HepG2 (cell line): ENCODE measurements around the gene OTOGL. TPM values are rescaled to one million over a fixed set of nuclear protein-coding genes. Genes with fewer than 3 reads are reported as not detected.

Experiments used
- ATAC-seq: fragments of 200-7000 bp; cut with Tn5 transposase; 3 replicates; pipeline ENCODE4 v1.9.1; 2020; ENCODE audit warnings: mild to moderate bottlenecking, moderate library complexity
- BruUV-seq: library from RNA; stranded (reverse); fragments of 400-500 nt; replicated peaks from 2 replicates; lab custom pipeline; 2021; lab: Mats Ljungman, UMichigan
- CTCF ChIA-PET: fragments of 300-600 bp; formaldehyde crosslinking; extraction: SDS; loops from one replicate; lab custom pipeline; 2021; ENCODE audit warnings: low total read pairs, inconsistent platforms, low intra/inter-chr PET ratio; lab: Yijun Ruan, JAX
- POLR2A ChIA-PET: fragments of 350-600 bp; sonication (Branson Sonifier 250); formaldehyde crosslinking; loops from one replicate; lab custom pipeline; 2020; ENCODE audit warnings: antibody characterized with exemption, inconsistent platforms; lab: Yijun Ruan, JAX
- DNase-seq: peaks from one replicate; pipeline ENCODE4 v3.0.0-alpha.2; 2015; ENCODE audit warnings: low spot score
- FAIRE-seq: peaks from 3 replicates; lab custom pipeline; 2011; peaks lifted over from hg19 to GRCh38; lab: Jason Lieb, UNC
- H2AFZ ChIP-seq: one replicate; pipeline ENCODE4 v1.6.1; 2011; ENCODE audit warnings: low read length, inconsistent platforms
- H3K27ac ChIP-seq: fragments of 300-600 bp; 3 replicates; pipeline ENCODE4 v1.8.0; 2011; ENCODE audit warnings: mixed run types, mild to moderate bottlenecking, mixed read lengths, low read length, inconsistent platforms; ENCODE audit not compliant: insufficient read depth; ENCODE audit errors: extremely low read length
- H3K27me3 ChIP-seq, 2 experiments: fragments of 200-600 bp in 1 of 2; 2 replicates in 1 of 2; 3 replicates in 1 of 2; pipeline versions ENCODE4 v1.6.0 to v1.8.0; 2011; ENCODE audit warnings: low read length in 2 of 2, mild to moderate bottlenecking in 2 of 2, moderate library complexity in 2 of 2, inconsistent platforms in 1 of 2; ENCODE audit not compliant: insufficient read depth in 2 of 2, control insufficient read depth in 1 of 2
- H3K36me3 ChIP-seq, 2 experiments: fragments of 200-600 bp in 1 of 2; replicated peaks in 1 of 2; 2 replicates in 1 of 2; 3 replicates in 1 of 2; pipeline versions ENCODE4 v1.5.1 to v1.8.0; 2011; ENCODE audit warnings: low read length in 2 of 2, inconsistent platforms in 1 of 2; ENCODE audit not compliant: insufficient read depth in 2 of 2, control insufficient read depth in 1 of 2
- H3K4me1 ChIP-seq: 2 replicates; pipeline ENCODE4 v1.5.1; 2012; ENCODE audit warnings: low read length, inconsistent platforms; ENCODE audit not compliant: insufficient read depth
- H3K4me2 ChIP-seq: 2 replicates; pipeline ENCODE4 v1.6.0; 2011; ENCODE audit warnings: low read depth, low read length, inconsistent platforms
- H3K4me3 ChIP-seq, 3 experiments: fragments of 200-600 bp in 1 of 3; sonication (generic), shearing (Covaris generic) in 1 of 3; replicated peaks in 1 of 3; 2 replicates each; pipeline ENCODE4 v1.5.1; 2011 to 2016; ENCODE audit warnings: low read length in 3 of 3, inconsistent platforms in 2 of 3, low read depth in 2 of 3, mild to moderate bottlenecking in 2 of 3, control low read depth in 1 of 3, mixed read lengths in 1 of 3; ENCODE audit not compliant: insufficient read depth in 1 of 3
- H3K79me2 ChIP-seq: one replicate; pipeline ENCODE4 v1.6.1; 2011; ENCODE audit warnings: low read length, inconsistent platforms; ENCODE audit not compliant: insufficient read depth
- H3K9ac ChIP-seq: 2 replicates; pipeline ENCODE4 v1.6.0; 2011; ENCODE audit warnings: mild to moderate bottlenecking, low read depth, low read length, inconsistent platforms; ENCODE audit not compliant: insufficient read depth
- H3K9me3 ChIP-seq: 2 replicates; pipeline ENCODE4 v1.5.1; 2012; ENCODE audit warnings: mild to moderate bottlenecking, low read length
- H4K20me1 ChIP-seq: 2 replicates; pipeline ENCODE4 v1.6.0; 2011; ENCODE audit warnings: inconsistent platforms, mild to moderate bottlenecking, low read length, moderate library complexity; ENCODE audit not compliant: insufficient read depth
- CCDC6 ChIP-seq: sonication (generic); formaldehyde crosslinking; IDR thresholded peaks from 2 replicates; pipeline ENCODE4 v1.8.1; 2022; ENCODE audit warnings: mild to moderate bottlenecking, missing genetic modification reagents, moderate library complexity
- DNMT3B ChIP-seq: conservative IDR thresholded peaks from 2 replicates; pipeline ENCODE4 v1.6.1; 2016; ENCODE audit warnings: missing biosample characterization, control low read depth
- ELK4 ChIP-seq: sonication (generic); formaldehyde crosslinking; IDR thresholded peaks from 2 replicates; pipeline ENCODE4 v1.9.0; 2021; ENCODE audit warnings: missing genetic modification reagents, borderline replicate concordance
- PRDM4 ChIP-seq: sonication (generic); formaldehyde crosslinking; IDR thresholded peaks from 2 replicates; pipeline ENCODE4 v1.9.0; 2021; ENCODE audit warnings: missing genetic modification reagents, borderline replicate concordance
- RARA ChIP-seq: IDR thresholded peaks from 2 replicates; pipeline ENCODE4 v1.6.1; 2016; ENCODE audit warnings: missing genetic modification reagents, missing compliant biosample characterization
- SRY ChIP-seq: sonication (generic); formaldehyde crosslinking; IDR thresholded peaks from 2 replicates; pipeline ENCODE4 v1.8.0; 2022; ENCODE audit warnings: mild to moderate bottlenecking, missing genetic modification reagents
- THRA ChIP-seq: sonication (generic); formaldehyde crosslinking; IDR thresholded peaks from 2 replicates; pipeline ENCODE4 v1.4.0; 2020; ENCODE audit warnings: missing genetic modification reagents, borderline replicate concordance
- ZBED4 ChIP-seq: sonication (generic); formaldehyde crosslinking; IDR thresholded peaks from 2 replicates; pipeline ENCODE4 v1.4.0; 2020; ENCODE audit warnings: missing genetic modification reagents, borderline replicate concordance
- ZNF503 ChIP-seq: sonication (generic); formaldehyde crosslinking; IDR thresholded peaks from 2 replicates; pipeline ENCODE4 v1.4.0; 2020; ENCODE audit warnings: missing genetic modification reagents
- ZNF597 ChIP-seq: sonication (generic); formaldehyde crosslinking; IDR thresholded peaks from 2 replicates; pipeline ENCODE4 v1.5.0; 2020; ENCODE audit warnings: missing genetic modification reagents
- WGBS: methylation state at CpG from one replicate; pipeline ENCODE4 v1.1.6; 2017; ENCODE audit warnings: low lambda C conversion rate; 5-methylcytosine and 5-hydroxymethylcytosine counted together
- in situ Hi-C: cut with HindIII; loops from 2 replicates; pipeline ENCODE4 v1.10.0; 2017; ENCODE audit warnings: low pct_unique_long_range_greater_than_20kb; ENCODE audit not compliant: extremely low pct_ligation_motif_present
- intact Hi-C: fragments of 100-400 bp; cut with micrococcal nuclease; formaldehyde crosslinking; loops from one replicate; pipeline ENCODE4 v1.10.0; 2022; ENCODE audit not compliant: unreplicated experiment
- polyA plus RNA-seq, 8 experiments: library from polyadenylated mRNA; depleted of rRNA in 3 of 8; stranded (reverse) in 7 of 8; unstranded in 1 of 8; fragments of >200 nt; fragmentation: Illumina TruSeq in 4 of 8; extraction: Trizol in 4 of 8; gene quantifications; 2 replicates each; pipeline versions ENCODE4 v1.2.1 to v1.2.3, GENCODE V29; 2011 to 2016; ENCODE audit warnings: low read depth in 4 of 8, missing spikeins in 1 of 8, mixed read lengths in 1 of 8; ENCODE audit not compliant: insufficient read depth in 1 of 8
- total RNA-seq, 5 experiments: library from RNA; depleted of rRNA; stranded (reverse); fragments of >200 nt; fragmentation: Illumina TruSeq; extraction: Trizol; gene quantifications; 2 replicates each; pipeline ENCODE4 v1.2.3, GENCODE V29; 2016; ENCODE audit warnings: low read depth in 1 of 5

Gene OTOGL
- total and polyA plus RNA-seq, 2 of the 13 experiments (the other 11 are each of a cell fraction or from before 2014, with no cell fraction given): not detected

GRCh38 chr12:80382254-80382653 is 282.9 kb downstream of the OTOGL start (continued):
- TF ChIP-seq ZNF597: no peak
- TF ChIP-seq ZBED4 (CRISPR knock-in tag): no peak

GRCh38 chr12:80400571-80400991 is 301.2 kb downstream of the OTOGL start:
- ChIA-PET CTCF (no interaction called here), POLR2A (no interaction called here)
- no peaks in the 10 kb centered on the region for H3K36me3 ChIP-seq
- no peaks in the 10 kb centered on the region for H3K79me2 ChIP-seq
- H3K4me1 ChIP-seq: no peaks in the 10 kb centered on the region
- BruUV-seq: no TSS peak
- H3K9ac ChIP-seq: no peak overlapping the region
- no peaks in the 10 kb centered on the region for H3K9me3 ChIP-seq
- H3K27me3 ChIP-seq: no peaks in the 10 kb centered on the region; a peak in 1 of 5 replicates
- H4K20me1 ChIP-seq: no peaks in the 10 kb centered on the region
- intact Hi-C loops (no loop called here), in situ Hi-C loops (loop anchor here (10.0 kb wide), 1 partner anchor 344 kb away; no protein-coding TSS in a partner anchor)
- FAIRE-seq: no peak
- no peak overlapping the region for H3K4me2 ChIP-seq
- no peak for ATAC-seq
- no peak overlapping the region for H2AFZ ChIP-seq
- H3K4me3 ChIP-seq: no peak overlapping the region
- H3K27ac ChIP-seq: no peak overlapping the region
- DNase-seq: no peak
- WGBS: 49% methylated on average over 8 of the region's 20 CpGs
- no peak for TF ChIP-seq SRY (CRISPR knock-in tag)
- no peak for TF ChIP-seq ELK4 (CRISPR knock-in tag)
- TF ChIP-seq PRDM4 (CRISPR knock-in tag): no peak
- no peak for TF ChIP-seq THRA (CRISPR knock-in tag)
- TF ChIP-seq DNMT3B (CRISPR knock-in tag): no peak
- no peak for TF ChIP-seq CCDC6
- TF ChIP-seq ZNF503 (CRISPR knock-in tag): no peak
- TF ChIP-seq RARA: no peak
